GM23338 (cell line): Measurements from ENCODE around the gene NFE2L1. TPM values are rescaled to one million over a fixed set of nuclear protein-coding genes. Genes with fewer than 3 reads are reported as not detected.

Experiments
- ATAC-seq: fragments of 200-7000 bp; cut with Tn5 transposase; 3 replicates; pipeline ENCODE4 v1.9.1; 2020
- DNase-seq: peaks from one replicate; pipeline ENCODE4 v3.0.0-alpha.2; 2015; ENCODE audit warnings: low spot score
- H2AFZ ChIP-seq: fragments of 200-600 bp; sonication (generic); 2 replicates; pipeline ENCODE4 v1.8.0; 2016; ENCODE audit warnings: antibody characterized with exemption, mild to moderate bottlenecking, moderate library complexity
- H3F3A ChIP-seq: fragments of 200-600 bp; sonication (generic); replicated peaks from 2 replicates; pipeline ENCODE4 v1.8.0; 2017; ENCODE audit warnings: antibody characterized with exemption, mixed run types, low read depth
- H3K27ac ChIP-seq: fragments of 200-600 bp; sonication (generic); 2 replicates; pipeline ENCODE4 v1.6.1; 2016; ENCODE audit warnings: low read depth
- H3K27me3 ChIP-seq: fragments of 200-600 bp; sonication (generic); 2 replicates; pipeline ENCODE4 v1.8.0; 2016; ENCODE audit warnings: mild to moderate bottlenecking, mixed run types, moderate library complexity; ENCODE audit not compliant: insufficient read depth
- H3K36me3 ChIP-seq: fragments of 200-600 bp; sonication (generic); 2 replicates; pipeline ENCODE4 v1.8.0; 2016; ENCODE audit warnings: mild to moderate bottlenecking; ENCODE audit not compliant: insufficient read depth
- H3K4me1 ChIP-seq: fragments of 200-600 bp; sonication (generic); 2 replicates; pipeline ENCODE4 v1.8.0; 2016; ENCODE audit warnings: mild to moderate bottlenecking, moderate library complexity; ENCODE audit not compliant: insufficient read depth
- H3K4me2 ChIP-seq: fragments of 200-600 bp; sonication (generic); 2 replicates; pipeline ENCODE4 v1.7.1; 2017; ENCODE audit warnings: mixed run types
- H3K4me3 ChIP-seq: fragments of 200-600 bp; sonication (generic); 2 replicates; pipeline ENCODE4 v1.6.1; 2016; ENCODE audit warnings: mixed run types
- H3K79me2 ChIP-seq: fragments of 200-600 bp; sonication (generic); replicated peaks from 2 replicates; pipeline ENCODE4 v1.8.0; 2017; ENCODE audit warnings: mild to moderate bottlenecking; ENCODE audit not compliant: insufficient read depth
- H3K9me2 ChIP-seq: fragments of 200-600 bp; sonication (generic); 2 replicates; pipeline ENCODE4 v1.8.0; 2017; ENCODE audit not compliant: insufficient read depth
- H4K20me1 ChIP-seq: fragments of 200-600 bp; sonication (generic); replicated peaks from 2 replicates; pipeline ENCODE4 v1.8.0; 2017; ENCODE audit warnings: mild to moderate bottlenecking; ENCODE audit not compliant: insufficient read depth
- H3K27ac Mint-ChIP-seq: 2 replicates; pipeline ENCODE4 v1.8.0; 2020; ENCODE audit warnings: inconsistent platforms, mild to moderate bottlenecking, moderate library complexity, mixed read lengths
- H3K27me3 Mint-ChIP-seq: 3 replicates; pipeline ENCODE4 v1.8.0; 2022; ENCODE audit warnings: low read depth, mild to moderate bottlenecking, moderate library complexity, mixed read lengths, inconsistent platforms; ENCODE audit not compliant: insufficient read depth, poor library complexity
- H3K36me3 Mint-ChIP-seq: 3 replicates; pipeline ENCODE4 v1.8.0; 2021; ENCODE audit warnings: low read depth, mild to moderate bottlenecking, inconsistent platforms, moderate library complexity, mixed read lengths
- H3K4me1 Mint-ChIP-seq: 3 replicates; pipeline ENCODE4 v1.8.0; 2020; ENCODE audit warnings: mild to moderate bottlenecking, inconsistent platforms, mixed read lengths
- H3K4me3 Mint-ChIP-seq: 3 replicates; pipeline ENCODE4 v1.8.0; 2021; ENCODE audit warnings: moderate library complexity, mild to moderate bottlenecking, inconsistent platforms, mixed read lengths
- H3K9me3 Mint-ChIP-seq: 3 replicates; pipeline ENCODE4 v1.8.0; 2020; ENCODE audit warnings: moderate library complexity, mild to moderate bottlenecking, inconsistent platforms, mixed read lengths
- CREB1 ChIP-seq: fragments of 250-450 bp; sonication (Bioruptor Pico); IDR thresholded peaks from 2 replicates; pipeline ENCODE4 v1.5.0; 2020; ENCODE audit warnings: low read depth, mild to moderate bottlenecking, moderate library complexity
- CTCF ChIP-seq, 2 experiments: fragments of 200-600 bp in 1 of 2; sonication (generic) in 1 of 2; conservative IDR thresholded peaks; 2 replicates each; pipeline versions ENCODE4 v1.5.1 to v1.6.1; 2016 to 2017; ENCODE audit warnings: antibody characterized with exemption in 2 of 2, low read depth in 2 of 2, mild to moderate bottlenecking in 2 of 2, moderate library complexity in 1 of 2
- POLR2AphosphoS5 ChIP-seq: IDR thresholded peaks from 2 replicates; pipeline ENCODE4 v1.6.1; 2016; ENCODE audit warnings: antibody characterized with exemption, low read depth
- REST ChIP-seq: IDR thresholded peaks from one replicate; pipeline ENCODE4 v1.6.1; 2018; ENCODE audit warnings: antibody characterized with exemption; ENCODE audit not compliant: unreplicated experiment
- ZNF114 ChIP-seq: fragments of 250-450 bp; sonication (Bioruptor Pico); IDR thresholded peaks from 2 replicates; pipeline ENCODE4 v1.5.0; 2020; ENCODE audit warnings: mild to moderate bottlenecking, moderate library complexity
- ZNF331 ChIP-seq: fragments of 250-450 bp; sonication (Bioruptor Pico); IDR thresholded peaks from 2 replicates; pipeline ENCODE4 v1.5.0; 2020; ENCODE audit warnings: low read depth, mild to moderate bottlenecking, moderate library complexity
- polyA plus RNA-seq: library from polyadenylated mRNA; unstranded; fragments of >200 nt; fragmentation: Nextera tagmentation; extraction: Ambion mirVana; gene quantifications from 2 replicates; pipeline ENCODE4 v1.2.1, GENCODE V29; 2016
- total RNA-seq: library from RNA; depleted of rRNA; stranded (reverse); fragments of >200 nt; shearing (Covaris generic); gene quantifications from 2 replicates; pipeline ENCODE4 v1.2.3, GENCODE V29; 2014

Gene NFE2L1
- total and polyA plus RNA-seq, 2 experiments from 2014 or later, result 39.9 to 138 TPM

DNA sequence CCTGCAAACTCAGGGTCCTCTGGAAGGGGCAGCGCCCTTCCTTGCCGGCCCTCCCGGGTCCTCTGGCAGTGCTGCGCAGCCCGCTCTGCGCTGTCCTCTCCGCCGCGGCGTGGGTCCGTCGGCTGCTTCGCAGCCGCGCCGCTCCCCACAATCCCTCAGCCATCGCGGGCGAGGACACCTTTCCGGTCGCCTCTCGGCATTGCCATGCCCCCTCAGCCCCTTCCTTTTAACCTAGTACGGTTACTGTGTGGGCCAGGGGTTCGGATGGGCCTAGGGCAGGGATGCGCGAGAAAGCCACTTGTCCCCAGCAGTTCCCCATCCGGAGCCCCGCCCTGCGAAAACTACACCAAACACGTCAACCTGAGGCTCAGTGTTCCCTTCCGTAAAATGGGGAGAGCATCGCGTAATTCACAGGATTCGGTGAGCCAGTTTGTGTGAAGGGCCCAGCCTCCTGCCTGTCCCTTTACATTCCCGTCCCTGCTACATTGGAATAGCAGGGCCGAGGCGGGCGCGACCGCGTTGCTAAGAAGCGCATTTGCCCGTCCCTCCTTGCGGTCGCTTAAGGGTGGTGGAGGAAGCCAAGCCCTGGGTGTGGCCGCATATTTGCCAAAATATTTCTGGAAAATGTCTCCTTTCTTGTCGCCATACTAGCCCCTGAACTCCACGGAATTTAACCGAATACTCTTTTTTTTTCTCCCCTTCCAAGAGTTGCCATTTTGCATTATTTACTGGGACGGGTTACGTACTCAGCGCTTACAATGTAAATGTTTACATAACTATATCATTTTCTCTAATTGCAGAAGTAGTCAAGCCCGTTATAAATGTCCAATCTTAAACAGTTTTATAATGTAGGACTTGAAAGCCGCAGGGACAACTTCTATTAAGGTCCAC, 23.8 kb upstream of the NFE2L1 start:
- Mint-ChIP-seq H3K4me3 (peak overlapping the region; percentile 76), H3K36me3 (no peaks in the 10 kb centered on the region), H3K27me3 (peaks cover 34% of the 10 kb centered on the region), H3K9me3 (no peaks in the 10 kb centered on the region), H3K27ac (no peak overlapping the region), H3K4me1 (peaks cover 25% of the 10 kb centered on the region)
- Histone ChIP-seq H3K4me1 (peaks cover 21% of the 10 kb centered on the region), H3K4me2 (peak overlapping the region; percentile 99), H3K27ac (no peak overlapping the region), H3K4me3 (peak overlapping the region; percentile 83), H3K36me3 (no peaks in the 10 kb centered on the region), H4K20me1 (no peaks in the 10 kb centered on the region), H3K79me2 (no peaks in the 10 kb centered on the region), H3K27me3 (peaks cover 22% of the 10 kb centered on the region), H3K9me2 (no peaks in the 10 kb centered on the region), H3F3A (peaks cover 14% of the 10 kb centered on the region; the same call in 1 of the 2 replicates), H2AFZ (peak overlapping the region; percentile 97)
- TF ChIP-seq ZNF331 (CRISPR knock-in tag) (no peak), CREB1 (peak; percentile 44; the same call in 1 of the 2 replicates)
- peak; percentile 68 for DNase-seq
- peak; percentile 7 for ATAC-seq

- Histone ChIP-seq H3K4me1 (peaks cover 21% of the 10 kb centered on the region), H3K79me2 (no peaks in the 10 kb centered on the region), H3F3A (peaks cover 14% of the 10 kb centered on the region; the same call in 1 of the 2 replicates), H3K27ac (no peak overlapping the region), H3K9me2 (no peaks in the 10 kb centered on the region), H3K27me3 (peaks cover 22% of the 10 kb centered on the region), H3K4me3 (peak overlapping the region; percentile 83), H3K36me3 (no peaks in the 10 kb centered on the region), H2AFZ (peak overlapping the region; percentile 100), H3K4me2 (peak overlapping the region; percentile 99), H4K20me1 (no peaks in the 10 kb centered on the region)
- DNase-seq, result peak; percentile 93
- ATAC-seq, result peak; percentile 54
- TF ChIP-seq CTCF (conservative IDR thresholded peaks at IDR 0.05; ENCODE audit: low read depth in 2 of 2), result peak; percentile 55 to 95
- peak; percentile 48; the same call in 1 of the 2 replicates for TF ChIP-seq POLR2AphosphoS5
- TF ChIP-seq REST, result no peak
- TF ChIP-seq ZNF114, result no peak
- TF ChIP-seq CREB1, result 0 out of 2 replicates have a peak, but pooled peaks have one; percentile 16
- Mint-ChIP-seq H3K27ac (no peak overlapping the region), H3K9me3 (no peaks in the 10 kb centered on the region), H3K4me1 (peaks cover 25% of the 10 kb centered on the region), H3K4me3 (peak overlapping the region; percentile 76), H3K36me3 (no peaks in the 10 kb centered on the region), H3K27me3 (peaks cover 34% of the 10 kb centered on the region)
Measured at GRCh38 chr17:48025040-48025903, 22.9 kb upstream of the NFE2L1 start.
